Left renal pelvis (tissue), 4 donors: Measurements from ENCODE around the gene PRDM16. TPM values are rescaled to one million over a fixed set of nuclear protein-coding genes. Genes with fewer than 3 reads are reported as not detected.

ENCODE experiments used
- DNase-seq, 4 donors: peaks; one replicate each; pipeline ENCODE4 v3.0.0-alpha.2; 2013; ENCODE audit warnings: low read depth in 4 of 4, low spot score in 3 of 4
- polyA plus RNA-seq, 4 donors: library from polyadenylated mRNA; unstranded; fragments of 120-200 nt; gene quantifications; one replicate each; pipeline ENCODE4 v1.2.1, GENCODE V29; 2013; ENCODE audit not compliant: insufficient read length in 4 of 4

Gene PRDM16
- polyA plus RNA-seq, 4 donors, result 1.1 to 11.1 (median 6.8) TPM

- DNase-seq, result no peak
Observed at GRCh38 chr1:3356827-3357460, 287.9 kb downstream of the PRDM16 start.

DNA sequence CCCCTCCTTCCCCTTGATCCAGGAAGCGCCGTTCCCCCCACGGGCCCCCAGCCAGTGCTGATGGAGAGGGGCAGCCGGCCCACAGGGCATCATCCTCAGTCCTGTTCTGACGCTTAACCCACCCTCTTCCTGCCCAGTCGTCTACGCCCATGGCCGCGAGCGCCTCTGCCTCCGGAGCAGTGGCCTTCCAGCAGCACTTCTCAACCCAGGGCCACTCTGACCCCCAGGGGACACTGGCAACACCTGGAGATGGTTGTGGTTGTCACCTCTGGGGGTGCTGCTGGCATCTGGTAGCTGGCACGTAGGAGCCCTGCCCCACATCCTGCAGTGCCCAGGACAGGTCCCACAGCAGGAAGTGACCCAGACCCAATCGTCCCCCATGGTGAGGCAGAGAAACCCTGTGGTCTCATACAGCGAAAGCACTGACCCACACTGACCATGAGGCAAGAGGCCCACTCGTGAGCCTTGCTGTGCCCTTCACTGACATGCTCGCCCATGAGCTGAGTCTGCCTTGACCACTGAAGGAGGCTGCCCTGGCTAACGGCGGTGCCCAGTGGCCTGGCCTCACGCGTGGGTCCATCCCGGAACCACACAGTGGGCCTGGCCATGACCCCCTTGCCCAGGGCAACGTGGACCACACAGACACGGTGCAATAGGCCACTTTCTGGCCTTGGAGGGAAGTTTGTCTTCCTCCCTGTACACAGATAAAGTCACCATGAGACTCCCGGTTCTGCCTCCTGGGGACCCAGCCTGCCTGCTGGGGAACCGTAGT is 288.7 kb downstream of the PRDM16 start:
- DNase-seq, result no peak

DNA sequence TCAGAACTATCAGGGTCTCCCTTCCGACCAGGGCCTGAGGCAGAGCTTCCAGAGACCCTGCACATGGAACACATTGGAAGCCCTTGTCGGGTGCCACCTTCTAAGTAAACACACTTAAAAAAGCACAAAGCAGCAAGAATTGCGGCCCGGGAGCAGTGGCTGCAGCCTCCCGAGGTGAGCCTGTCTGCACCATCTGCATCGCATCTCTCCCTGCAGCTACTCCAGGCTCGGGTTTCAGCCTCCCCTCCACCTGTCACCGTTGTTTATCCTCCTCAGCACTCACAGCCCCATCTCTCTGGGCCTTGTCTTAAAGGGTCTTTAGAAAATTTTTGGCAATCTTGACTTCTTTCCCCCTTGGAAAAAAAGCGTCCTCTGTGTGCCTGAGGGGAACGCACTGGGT is 290.3 kb downstream of the PRDM16 start:
- no peak for DNase-seq

DNA sequence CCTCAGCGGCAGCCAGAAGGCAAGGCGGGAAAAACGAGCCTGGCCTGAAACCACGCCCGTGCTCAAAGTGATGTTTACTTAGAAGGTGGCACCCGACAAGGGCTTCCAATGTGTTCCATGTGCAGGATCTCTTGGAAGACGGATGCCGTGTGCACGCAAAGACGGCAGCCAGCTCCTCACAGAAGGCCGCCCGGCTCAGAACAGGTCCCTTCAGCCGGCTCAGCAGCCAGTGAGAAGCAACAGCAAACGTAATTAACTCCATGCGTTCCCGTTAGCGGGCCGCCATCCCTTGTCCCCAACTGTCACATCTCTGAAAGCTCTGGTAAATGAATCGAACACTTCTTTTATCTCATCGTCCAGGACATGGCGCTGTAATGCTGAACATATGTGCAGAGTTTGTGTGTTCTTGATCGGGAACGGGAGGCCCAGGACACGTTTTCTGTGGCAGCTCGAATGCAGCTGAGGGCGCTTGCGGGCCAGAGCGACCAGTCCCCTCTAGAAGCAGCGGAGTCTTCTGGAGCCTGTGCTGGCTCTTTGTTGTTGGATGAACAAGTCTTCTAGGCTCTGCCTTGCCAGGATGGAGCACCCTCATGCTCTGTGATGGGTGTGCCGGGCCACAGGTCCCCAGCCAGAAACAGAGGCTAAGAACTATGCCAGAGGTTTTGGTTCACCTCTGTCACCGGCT is 290.9 kb downstream of the PRDM16 start:
- DNase-seq, result no peak

DNA sequence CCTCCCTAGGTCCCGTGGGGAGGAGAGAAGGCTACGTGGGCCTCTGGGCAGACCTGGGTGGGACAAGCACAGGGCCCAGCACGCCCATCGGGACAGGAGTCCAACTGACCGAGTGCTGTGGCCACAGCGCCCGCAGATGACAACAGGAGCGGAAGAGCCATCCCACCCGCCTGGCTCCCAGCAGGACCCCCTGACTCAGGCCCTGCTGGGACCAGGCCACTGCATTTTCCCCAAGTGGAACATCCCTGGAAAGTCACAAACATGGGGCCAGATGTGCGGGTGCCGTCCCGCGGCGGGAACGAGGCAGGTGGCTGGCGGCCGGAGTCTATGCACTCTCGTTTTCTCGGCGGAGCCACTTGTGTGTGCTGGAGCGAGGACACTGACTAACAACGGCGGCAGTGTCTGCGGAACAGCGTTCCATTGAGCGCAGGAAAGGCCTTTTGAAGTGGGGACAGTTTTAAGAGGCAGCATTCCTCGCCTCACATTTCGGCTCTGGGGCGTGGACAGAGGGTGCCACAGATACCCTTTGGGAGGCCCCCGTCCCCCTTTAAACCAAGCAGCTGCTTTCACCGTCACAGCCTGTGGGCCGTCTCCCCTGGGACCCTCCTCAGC is 291.7 kb downstream of the PRDM16 start:
- DNase-seq, result no peak

DNA sequence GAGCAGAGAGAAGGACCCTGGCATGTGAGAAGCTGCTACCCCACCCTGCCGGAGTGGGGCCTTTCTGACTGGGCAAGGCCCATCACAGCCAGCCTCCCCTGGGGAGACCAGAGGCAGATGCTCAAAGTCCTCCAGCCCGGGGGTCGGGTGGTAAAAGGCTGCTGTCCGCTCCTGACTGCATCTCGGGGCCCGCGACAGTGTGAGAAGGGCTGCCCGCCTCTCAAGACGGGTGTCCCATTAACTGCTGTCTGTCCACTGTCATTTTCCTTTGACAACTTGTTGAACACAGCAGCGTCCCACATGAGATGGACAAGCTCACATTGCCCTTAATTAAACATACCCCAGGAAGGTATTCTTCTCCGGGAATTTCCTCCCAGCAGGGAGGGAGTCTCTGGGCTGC is 294.0 kb downstream of the PRDM16 start:
- no peak for DNase-seq

DNA sequence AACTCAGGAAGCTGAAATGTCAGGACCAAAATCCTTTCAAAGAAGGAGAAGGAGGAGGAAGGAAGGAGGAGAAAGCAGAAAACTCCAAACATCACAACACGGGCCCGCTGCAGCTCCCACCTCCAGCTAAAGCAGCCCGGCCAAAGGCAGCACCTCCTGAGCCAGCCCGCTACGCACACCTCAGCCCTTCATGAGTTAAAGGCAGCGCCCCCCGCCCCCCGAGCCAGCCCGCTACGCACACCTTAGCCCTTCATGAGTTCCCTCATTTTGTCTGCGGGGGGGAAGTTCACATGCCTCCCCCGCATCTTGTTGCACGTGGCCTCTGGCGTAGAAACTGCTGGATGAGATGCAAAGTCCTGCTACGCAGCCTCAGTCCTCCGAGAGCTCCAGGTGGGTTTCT is 294.8 kb downstream of the PRDM16 start:
- DNase-seq, result no peak

GRCh38 chr1:3364551-3364950 is 295.5 kb downstream of the PRDM16 start:
- no peak for DNase-seq

DNA sequence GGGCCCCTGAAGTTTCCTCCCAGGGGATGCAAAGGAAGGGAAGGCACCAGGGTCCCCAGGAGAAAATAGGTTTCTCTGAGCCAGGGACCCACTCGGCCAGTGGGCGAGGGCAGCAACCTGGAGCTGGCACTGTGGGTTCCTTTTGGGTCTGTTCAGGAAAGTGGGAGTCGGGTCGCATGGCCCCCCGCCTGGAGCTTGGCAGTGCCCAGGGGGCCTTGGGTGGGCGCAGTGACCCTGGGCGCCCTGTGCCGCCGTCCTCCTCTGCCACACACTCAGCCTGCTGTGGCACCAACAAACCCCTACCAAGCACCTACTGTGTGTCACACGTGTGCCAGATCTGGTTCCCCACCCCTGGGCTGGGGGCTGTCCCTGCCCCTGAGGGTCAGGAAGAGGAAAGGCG is 296.0 kb downstream of the PRDM16 start:
- no peak for DNase-seq

DNA sequence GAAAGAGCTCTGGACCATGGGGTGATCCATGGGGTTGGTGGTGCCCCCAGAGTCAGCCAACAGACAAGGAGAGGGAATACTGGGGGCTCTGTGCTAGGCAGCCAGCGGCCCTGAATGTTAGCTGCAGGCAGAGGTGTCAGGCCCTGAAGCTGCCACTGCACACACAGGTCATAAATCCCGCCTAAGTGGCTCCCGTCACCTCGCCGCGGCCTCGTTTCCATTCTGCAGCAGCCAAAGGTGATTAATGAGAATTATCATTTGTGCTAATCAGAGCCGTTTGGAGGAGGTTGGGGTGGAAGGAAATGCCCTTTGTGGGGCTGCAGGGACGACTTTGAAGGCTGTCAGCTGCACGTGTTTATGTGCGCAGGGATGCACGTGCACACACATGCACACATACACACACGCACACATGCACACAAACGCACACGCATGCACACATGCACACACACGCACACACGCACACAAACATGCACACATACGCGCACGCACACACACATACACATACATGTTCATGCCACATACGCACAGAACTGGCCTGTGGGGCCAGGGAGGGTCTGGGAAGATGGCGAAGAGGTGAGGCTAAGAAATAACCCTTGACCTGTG is 296.6 kb downstream of the PRDM16 start:
- no peak for DNase-seq

- DNase-seq, result no peak
Observed at GRCh38 chr1:3366126-3367051, 297.4 kb downstream of the PRDM16 start.

DNA sequence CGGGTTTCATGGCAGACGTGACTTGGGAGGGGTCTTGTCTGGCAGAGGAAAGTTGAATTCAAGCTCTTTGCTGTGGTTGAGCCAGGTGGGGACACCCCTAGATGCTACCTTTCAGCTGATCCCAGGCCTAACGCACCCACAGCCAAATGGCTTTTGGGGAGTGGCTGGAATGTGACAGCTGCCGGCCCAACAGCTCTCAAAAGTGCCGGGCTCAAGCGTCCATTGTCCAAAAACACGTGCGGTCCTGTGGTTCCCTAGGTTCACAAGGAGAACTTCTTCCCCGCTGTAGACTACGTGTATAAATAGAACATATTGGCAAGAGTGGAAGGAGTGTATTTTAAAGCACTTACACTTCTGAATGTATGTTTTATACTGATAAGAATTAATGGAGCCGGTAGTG is 298.4 kb downstream of the PRDM16 start:
- DNase-seq, result no peak

DNA sequence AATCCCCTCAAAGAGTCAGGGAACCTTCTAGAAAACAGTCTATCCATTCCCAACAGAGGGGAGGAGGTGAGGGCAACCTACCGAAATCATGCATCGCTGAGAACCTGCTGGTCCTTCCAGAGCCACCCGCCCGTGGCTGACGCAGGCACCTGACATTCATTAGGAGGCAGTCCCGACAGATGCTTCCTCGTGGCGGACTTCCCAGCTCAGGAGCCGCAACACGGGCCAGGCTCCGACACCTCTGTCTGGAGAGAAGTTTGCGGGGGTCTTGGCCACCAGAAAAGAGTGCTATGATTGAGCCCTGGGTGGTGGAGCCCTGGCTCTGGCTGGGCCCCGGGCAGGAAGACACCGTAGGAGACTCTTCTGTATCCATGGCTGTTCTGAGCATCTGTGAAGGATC is 299.1 kb downstream of the PRDM16 start:
- no peak for DNase-seq

DNA sequence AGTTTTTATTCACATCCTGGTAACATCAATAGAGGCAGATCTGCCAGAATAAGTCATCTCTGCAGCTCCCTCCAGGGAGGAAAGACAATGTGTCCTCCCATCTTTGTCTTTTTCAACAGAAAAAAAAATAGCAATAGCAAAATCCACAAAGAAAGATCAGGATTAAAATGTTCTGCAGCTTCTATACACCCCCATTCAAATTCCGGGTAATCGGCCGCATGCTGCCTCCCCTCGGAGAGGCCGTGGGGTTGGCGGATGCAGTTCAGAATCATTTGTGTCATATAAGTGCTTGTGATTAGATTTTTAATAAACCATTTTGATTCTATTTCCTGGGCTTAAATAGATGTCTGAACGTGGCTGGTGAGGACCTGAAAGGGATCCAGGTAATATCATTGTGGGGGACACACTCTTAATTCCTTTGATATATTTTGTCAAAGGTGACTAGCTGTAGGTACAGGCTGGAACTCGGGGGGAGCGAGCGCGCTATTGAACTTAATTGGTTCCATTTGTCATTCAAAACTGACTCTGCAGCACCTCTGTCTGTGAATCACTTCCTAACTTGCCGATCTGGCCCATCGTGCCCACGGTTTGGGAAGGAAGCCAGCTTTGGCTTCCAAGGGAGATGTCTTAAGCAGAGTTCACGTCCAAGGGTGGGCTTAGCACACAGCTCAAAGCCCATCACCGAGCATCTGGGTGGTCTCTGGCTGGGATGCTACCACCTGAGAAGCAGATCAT is 299.9 kb downstream of the PRDM16 start:
- DNase-seq, result no peak

DNA sequence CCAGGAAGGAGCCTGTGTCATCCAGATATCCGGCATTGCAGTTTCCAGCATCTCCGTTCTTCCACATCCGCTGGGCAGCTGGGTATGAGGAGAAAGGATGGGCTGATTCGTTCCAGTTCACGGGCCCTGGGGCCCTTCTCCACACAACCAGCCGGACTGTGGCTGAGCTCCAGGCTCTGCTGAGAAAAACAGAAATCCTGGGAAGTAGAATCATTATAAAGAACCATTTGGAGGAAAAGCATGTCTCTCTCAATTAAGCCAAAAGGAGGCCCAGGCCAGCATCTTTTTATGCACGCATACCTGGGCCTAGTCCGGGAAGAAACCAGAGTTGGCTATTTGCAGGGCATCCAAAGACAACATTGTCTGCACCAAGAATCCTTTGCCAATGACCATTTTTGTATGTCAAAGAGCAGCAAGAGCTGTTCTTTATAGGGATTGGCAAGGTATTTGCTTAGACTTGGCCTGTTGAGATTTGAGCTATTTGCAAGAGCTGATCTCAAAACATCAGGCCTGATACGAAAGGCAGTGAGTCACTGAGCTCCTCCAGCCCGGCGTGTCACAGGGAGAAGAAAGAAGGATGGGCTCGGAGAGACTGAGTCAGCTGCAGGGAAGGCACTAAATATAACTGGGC is 300.6 kb downstream of the PRDM16 start:
- no peak for DNase-seq

- no peak for DNase-seq
Observed at GRCh38 chr1:3370856-3371703, 302.1 kb downstream of the PRDM16 start.

DNA sequence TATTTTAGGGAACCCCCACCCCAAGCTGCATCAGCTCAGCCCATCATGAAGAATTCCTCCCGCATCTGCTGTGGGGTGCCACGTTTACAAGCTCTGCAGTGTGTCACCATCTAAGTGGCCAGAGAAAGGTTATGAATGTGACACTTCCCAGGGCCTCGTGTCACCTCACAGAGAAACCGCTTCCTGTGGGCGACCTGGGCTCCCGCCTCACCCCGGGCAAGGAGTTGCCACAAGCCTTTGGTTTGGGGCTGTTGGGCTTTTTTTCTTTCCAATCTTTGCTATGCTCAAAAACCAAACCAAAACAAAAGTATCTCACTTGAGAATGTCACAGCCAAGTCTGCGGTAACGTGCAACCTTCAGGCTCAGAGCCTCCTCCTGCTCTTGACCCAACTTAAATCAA is 303.3 kb downstream of the PRDM16 start:
- DNase-seq, result no peak

- no peak for DNase-seq
Observed at GRCh38 chr1:3373175-3373574, 304.2 kb downstream of the PRDM16 start.
